D341Med (cell line): ENCODE measurements around the gene ERC2.

ENCODE experiments used
- DNase-seq: peaks from one replicate; pipeline ENCODE4 v3.0.0; 2012; ENCODE audit warnings: low spot score

The ERC2 gene

DNA sequence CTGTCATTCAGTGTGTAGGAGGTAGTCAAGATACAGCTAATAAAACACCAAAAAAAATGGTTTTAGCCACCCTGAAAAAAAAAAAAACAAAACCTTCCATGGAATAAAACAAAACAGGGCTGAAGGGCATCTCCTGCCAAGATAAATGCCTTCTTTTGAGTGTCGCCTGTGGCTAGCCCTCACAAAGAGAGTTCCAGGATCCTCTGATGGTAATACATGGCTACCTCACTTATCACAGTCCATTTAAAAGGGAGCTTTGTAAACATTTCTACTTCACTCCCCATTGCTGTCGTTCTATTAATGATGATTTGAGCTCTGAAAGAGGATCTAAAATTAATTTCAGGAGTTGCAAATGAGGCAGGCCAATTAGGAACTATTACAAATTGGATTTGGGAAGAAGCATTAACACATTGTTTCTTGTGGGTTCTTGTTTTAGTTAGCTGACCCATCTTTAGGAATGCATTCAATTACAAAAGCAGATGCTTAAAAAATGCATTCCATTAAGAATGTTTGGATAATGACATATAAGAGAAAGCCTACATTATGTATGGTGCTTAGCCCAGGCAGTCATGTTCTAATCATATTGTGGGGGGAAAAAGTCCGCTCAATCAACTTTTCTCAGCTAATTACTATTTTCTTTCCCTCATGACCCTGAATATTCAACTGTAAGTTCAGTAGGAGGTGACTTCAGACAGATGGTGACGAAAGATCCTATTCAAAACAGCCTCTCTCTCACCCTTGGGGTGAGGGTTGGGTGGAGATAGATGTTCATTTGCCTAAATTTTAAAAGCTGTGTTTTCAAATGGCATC, 726.0 kb downstream of the ERC2 start:
- no peak for DNase-seq

GRCh38 chr3:55737186-55737585, 731.1 kb downstream of the ERC2 start:
- DNase-seq = no peak

DNA sequence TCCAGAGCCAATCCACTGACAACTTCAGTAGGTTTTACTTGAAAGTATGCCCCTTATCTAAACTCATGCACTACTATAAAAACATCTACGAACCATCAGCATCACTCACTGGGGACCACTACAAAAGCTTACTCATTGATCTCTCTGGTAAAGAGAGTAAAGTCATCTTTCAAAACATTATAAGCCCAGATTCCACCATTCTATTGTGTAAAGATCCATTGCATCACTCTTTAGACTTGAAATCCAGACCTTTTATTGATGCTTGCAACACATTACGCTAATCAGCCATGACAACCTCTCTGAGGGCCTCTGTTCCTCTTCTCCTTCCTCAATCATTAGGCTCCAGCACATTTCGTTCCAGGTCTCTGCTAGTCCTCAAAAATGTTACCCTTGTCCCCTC, 732.3 kb downstream of the ERC2 start:
- no peak for DNase-seq

GRCh38 chr3:55731741-55732140, 736.5 kb downstream of the ERC2 start:
- DNase-seq = no peak

GRCh38 chr3:55729546-55729945, 738.7 kb downstream of the ERC2 start:
- DNase-seq = no peak

- no peak for DNase-seq
Observed at GRCh38 chr3:55728461-55729100, 739.7 kb downstream of the ERC2 start.

DNA sequence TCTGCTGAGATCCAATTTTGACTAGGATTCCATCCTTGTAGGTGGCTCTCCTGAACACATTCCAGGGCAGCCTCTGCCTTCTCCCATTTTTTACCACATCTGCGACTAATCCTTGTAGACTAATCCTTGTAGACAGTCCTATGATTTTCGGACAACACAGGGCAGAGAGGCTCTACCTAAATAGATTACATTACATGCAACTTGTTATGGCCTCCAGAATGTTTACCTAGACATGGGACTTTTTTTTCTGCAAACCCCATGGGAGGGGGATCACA, 741.8 kb downstream of the ERC2 start:
- no peak for DNase-seq

GRCh38 chr3:55725681-55726500, 742.4 kb downstream of the ERC2 start:
- DNase-seq = no peak

GRCh38 chr3:55724821-55725220, 743.4 kb downstream of the ERC2 start:
- DNase-seq = no peak

DNA sequence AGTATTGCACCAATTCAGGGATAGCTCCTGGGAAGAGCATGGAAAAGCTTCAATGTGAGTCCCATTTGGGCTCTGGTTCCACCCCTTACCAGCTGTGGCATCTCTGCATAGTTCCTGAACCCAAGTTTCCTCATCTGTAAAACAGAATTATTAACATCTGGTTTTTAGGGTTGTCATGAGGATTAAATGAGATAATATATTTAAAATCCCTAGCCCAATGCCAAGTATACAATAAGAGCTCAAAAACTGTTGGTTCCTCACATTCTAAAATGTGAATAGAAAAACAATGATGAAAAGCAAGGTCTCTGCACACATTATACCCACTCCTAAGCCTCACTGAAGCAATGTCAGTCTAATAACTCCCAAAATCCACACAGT, 743.9 kb downstream of the ERC2 start:
- DNase-seq = no peak

DNA sequence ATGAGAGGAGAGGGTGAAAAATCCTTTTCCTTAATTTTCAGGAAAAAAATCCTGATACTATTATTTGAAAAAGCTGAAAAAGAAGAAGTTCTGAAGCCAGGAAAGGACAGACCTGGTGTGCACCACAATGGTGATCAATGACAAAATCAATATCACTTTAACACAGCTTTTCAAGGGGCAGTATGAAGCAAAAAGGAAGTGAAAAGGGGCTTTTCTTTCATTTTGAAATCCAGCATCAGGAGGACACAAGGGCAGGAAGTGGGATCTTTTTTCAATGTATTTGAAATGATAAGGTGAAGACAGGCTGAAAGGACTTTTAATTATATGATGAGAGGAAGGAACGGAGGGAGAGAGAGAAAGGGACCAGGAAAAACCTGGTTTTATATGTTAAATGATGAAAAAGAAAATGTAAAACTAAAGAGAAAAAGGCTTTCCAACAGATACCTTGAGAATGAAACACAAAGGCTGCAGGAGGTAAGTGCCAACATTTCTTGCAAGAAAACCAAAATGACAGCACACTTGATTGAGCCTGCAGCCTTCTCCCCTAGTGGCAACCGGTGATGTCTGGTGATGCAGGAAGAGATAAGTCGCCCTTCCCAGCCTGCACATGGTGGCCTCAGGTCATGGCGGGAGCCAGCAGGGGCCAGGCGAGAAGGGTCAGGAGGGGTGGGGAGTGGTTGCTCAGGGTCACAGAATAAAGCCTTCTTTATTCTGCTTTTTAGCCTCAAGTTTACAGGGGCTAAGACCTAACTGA, 744.4 kb downstream of the ERC2 start:
- DNase-seq = no peak

- DNase-seq = peak; percentile 56
Observed at GRCh38 chr3:55721716-55722484, 746.4 kb downstream of the ERC2 start.

DNA sequence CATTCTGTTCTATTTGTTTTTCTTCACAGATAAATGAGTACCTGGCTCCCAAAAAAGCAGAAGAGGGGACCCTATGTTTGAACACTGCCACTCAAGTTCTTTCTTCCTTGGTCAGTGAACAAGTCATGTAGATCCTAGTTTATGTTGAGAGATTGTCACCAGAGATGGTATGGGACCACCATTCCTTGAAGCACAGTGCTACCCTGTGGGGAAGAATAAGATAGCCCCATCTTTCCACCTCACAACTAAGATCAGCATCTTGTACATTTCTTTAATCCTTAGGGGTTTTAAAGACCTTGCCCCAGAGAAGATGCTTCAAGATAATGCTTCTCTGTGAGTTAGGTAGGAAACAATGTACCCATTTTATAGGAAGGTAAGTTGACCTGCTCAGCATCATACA, 747.7 kb downstream of the ERC2 start:
- DNase-seq = no peak

- DNase-seq = no peak
Observed at GRCh38 chr3:55719508-55719907, 748.8 kb downstream of the ERC2 start.

GRCh38 chr3:55719006-55719405, 749.3 kb downstream of the ERC2 start:
- DNase-seq = no peak

- DNase-seq = no peak
Observed at GRCh38 chr3:55718521-55718921, 749.7 kb downstream of the ERC2 start.

DNA sequence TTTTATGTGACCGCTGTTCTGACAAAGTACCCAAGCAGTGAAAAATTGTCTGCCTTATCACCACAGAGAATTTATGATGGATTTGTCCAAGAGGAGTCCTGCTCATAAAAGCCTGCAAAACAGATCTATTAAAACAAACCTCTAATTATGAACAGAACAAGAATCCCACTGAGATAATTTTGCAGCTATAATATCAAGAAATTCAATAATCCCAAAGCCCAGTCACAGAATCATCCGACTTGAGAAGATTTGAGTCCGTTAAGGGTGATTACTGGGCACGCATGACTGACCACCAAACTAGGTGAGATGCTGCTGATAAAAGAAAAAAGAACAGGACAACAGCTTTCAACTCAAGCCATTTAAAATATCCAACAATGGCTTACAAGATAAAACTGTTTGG, 750.2 kb downstream of the ERC2 start:
- DNase-seq = no peak

DNA sequence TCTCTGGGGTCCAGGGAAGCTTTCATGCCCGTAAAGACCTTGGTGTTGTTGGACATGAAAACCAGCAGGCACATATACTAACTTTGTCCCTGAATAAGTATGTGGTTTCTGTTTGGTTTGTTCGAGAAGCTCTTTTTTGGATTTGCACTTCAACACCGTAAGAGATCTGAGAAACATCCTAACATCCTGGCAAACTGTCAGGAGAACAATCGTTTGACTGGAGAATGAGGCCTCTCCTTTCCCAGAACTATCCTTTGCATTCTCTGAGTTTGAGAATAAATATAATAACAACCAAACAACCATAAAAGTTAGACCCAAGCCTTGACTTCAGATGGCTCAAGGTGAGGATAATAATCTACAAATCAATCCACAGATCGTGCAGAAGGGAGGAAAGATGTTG, 750.8 kb downstream of the ERC2 start:
- DNase-seq = no peak

GRCh38 chr3:55716611-55717225, 751.5 kb downstream of the ERC2 start:
- DNase-seq = no peak

GRCh38 chr3:55716044-55716443, 752.2 kb downstream of the ERC2 start:
- no peak for DNase-seq

GRCh38 chr3:55714057-55714456, 754.2 kb downstream of the ERC2 start:
- no peak for DNase-seq
